Liver (tissue), 3 donors: ENCODE measurements around the gene TGIF1.

Experiments used
- FOXA1 ChIP-seq: IDR thresholded peaks from 2 replicates; pipeline ENCODE4 v1.6.1; 2016; ENCODE audit warnings: antibody characterized with exemption
- RAD21 ChIP-seq, 2 donors: IDR thresholded peaks; 2 replicates each; pipeline ENCODE4 v1.6.1; 2016; ENCODE audit warnings: antibody characterized with exemption in 2 of 2, mild to moderate bottlenecking in 2 of 2
- SP1 ChIP-seq: IDR thresholded peaks from 2 replicates; pipeline ENCODE4 v1.6.1; 2018; ENCODE audit warnings: antibody characterized with exemption, mild to moderate bottlenecking
- TF ChIP-seq, protein P1 (sequence below): fragments of 150-350 bp; IDR thresholded peaks from 2 replicates; pipeline ENCODE4 v1.5.1; 2017; ENCODE audit warnings: improper control_type of control experiment, low read depth, low read length; ENCODE audit not compliant: missing input control
- TF ChIP-seq, protein P2 (sequence below): IDR thresholded peaks from 2 replicates; pipeline ENCODE4 v1.6.1; 2016; ENCODE audit warnings: antibody characterized with exemption
- donor health status: healthy.
- donor health status: healthy.

DNA sequence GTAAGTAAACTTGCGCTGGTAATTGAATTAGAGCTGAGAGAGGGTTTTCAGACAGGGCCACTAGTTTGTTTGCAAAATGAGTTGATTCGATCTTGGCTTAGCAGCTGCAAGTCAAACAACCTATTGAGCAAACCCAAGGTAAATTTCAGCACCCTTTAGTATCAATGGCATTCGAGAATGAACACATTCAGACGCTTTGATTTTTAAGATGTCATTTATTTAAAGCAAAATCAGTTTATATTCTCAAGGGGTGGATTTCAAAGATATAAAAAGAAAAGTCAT is 44.2 kb downstream of the TGIF1 start:
- TF ChIP-seq, protein P1, sequence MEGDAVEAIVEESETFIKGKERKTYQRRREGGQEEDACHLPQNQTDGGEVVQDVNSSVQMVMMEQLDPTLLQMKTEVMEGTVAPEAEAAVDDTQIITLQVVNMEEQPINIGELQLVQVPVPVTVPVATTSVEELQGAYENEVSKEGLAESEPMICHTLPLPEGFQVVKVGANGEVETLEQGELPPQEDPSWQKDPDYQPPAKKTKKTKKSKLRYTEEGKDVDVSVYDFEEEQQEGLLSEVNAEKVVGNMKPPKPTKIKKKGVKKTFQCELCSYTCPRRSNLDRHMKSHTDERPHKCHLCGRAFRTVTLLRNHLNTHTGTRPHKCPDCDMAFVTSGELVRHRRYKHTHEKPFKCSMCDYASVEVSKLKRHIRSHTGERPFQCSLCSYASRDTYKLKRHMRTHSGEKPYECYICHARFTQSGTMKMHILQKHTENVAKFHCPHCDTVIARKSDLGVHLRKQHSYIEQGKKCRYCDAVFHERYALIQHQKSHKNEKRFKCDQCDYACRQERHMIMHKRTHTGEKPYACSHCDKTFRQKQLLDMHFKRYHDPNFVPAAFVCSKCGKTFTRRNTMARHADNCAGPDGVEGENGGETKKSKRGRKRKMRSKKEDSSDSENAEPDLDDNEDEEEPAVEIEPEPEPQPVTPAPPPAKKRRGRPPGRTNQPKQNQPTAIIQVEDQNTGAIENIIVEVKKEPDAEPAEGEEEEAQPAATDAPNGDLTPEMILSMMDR: no peak
- peak; percentile 14 for TF ChIP-seq SP1
- TF ChIP-seq RAD21 (IDR thresholded peaks at IDR 0.05): peak in 1 of 2 donors; percentile 33
- TF ChIP-seq, protein P2, sequence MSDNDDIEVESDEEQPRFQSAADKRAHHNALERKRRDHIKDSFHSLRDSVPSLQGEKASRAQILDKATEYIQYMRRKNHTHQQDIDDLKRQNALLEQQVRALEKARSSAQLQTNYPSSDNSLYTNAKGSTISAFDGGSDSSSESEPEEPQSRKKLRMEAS: no peak
- no peak for TF ChIP-seq FOXA1
